GM13977 (cell line): Measurements from ENCODE around the gene DNAH6.

Experiments
- DNase-seq: peaks from one replicate; pipeline ENCODE4 v3.0.0; 2012; ENCODE audit warnings: low spot score
- CTCF ChIP-seq: IDR thresholded peaks from 2 replicates; pipeline ENCODE4 v1.5.1; 2012; ENCODE audit warnings: mild to moderate bottlenecking, control low read depth; ENCODE audit not compliant: insufficient read depth; ENCODE audit errors: extremely low read depth, missing control alignments
- in situ Hi-C: fragments of 300-500 bp; cut with MboI; formaldehyde crosslinking; loops from one replicate; pipeline ENCODE4 v1.12.0; 2022; ENCODE audit warnings: low sequenced_read_pairs, low pct_unique_long_range_greater_than_20kb, mixed read lengths, inconsistent platforms; ENCODE audit not compliant: unreplicated experiment

DNAH6 gene

DNA sequence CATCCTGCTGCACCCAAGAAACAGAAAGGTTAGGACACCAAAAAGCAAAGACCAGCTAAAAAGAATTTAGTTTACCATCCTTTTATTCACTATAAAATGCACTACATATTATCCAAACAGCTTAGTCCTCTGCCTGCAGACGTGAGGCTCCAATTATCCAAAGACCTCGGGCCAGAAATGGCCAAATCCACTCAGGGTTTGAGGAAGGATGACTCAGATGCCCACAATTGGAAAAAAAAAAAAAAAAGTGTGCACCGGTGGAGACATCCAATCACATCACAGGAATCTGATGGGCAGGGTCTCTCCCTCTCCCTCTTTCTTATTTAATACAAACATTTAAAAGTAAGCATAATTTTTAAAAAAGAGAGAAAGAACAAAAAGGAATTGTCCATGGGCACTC is 298.8 kb downstream of the DNAH6 start:
- no peak for TF ChIP-seq CTCF
- no peak for DNase-seq
- in situ Hi-C loops, result no loop called here

- no peak for TF ChIP-seq CTCF
- in situ Hi-C loops, result no loop called here
- DNase-seq, result peak; percentile 37
These were observed 300.2 kb downstream of the DNAH6 start for GRCh38 chr2:84816426-84817026.

GRCh38 chr2:84817239-84817655 is 300.9 kb downstream of the DNAH6 start:
- no peak for TF ChIP-seq CTCF
- DNase-seq, result peak; percentile 69
- in situ Hi-C loops, result no loop called here

GRCh38 chr2:84821806-84822205 is 305.5 kb downstream of the DNAH6 start:
- in situ Hi-C loops, result no loop called here
- no peak for TF ChIP-seq CTCF
- no peak for DNase-seq

DNA sequence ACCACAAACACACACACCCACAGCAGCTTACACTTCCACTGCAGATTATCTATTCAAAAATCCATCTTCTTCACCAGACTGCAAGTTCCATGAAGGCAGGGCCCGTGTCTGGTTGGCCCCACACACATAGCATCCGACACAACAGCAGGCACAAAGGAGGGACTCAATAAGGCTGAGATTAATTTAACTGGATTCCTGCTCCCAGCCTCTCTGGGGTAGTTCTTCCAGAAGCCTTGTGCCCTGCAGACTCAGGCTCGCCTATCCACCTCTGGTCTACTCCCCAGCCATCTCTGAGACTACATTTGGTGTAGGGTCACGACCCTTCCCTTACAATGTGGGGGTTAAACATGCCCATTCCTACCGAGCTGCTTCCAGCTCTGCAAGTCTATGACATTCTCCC is 306.9 kb downstream of the DNAH6 start:
- DNase-seq, result no peak
- in situ Hi-C loops, result no loop called here
- TF ChIP-seq CTCF, result no peak

- in situ Hi-C loops, result no loop called here
- no peak for TF ChIP-seq CTCF
- DNase-seq, result no peak
These were observed 307.5 kb downstream of the DNAH6 start for GRCh38 chr2:84823788-84824187.
